Erythroblast (primary cell): ENCODE measurements around the gene RORC.

Source experiments
- GATA1 ChIP-seq: IDR thresholded peaks from 2 replicates; pipeline ENCODE4 v1.6.1; 2011; ENCODE audit warnings: low read depth, mild to moderate bottlenecking, control low read depth, low read length, moderate library complexity
- POLR2A ChIP-seq: IDR thresholded peaks from 2 replicates; pipeline ENCODE4 v1.6.1; 2011; ENCODE audit warnings: mild to moderate bottlenecking, low read length

GRCh38 chr1:151830055-151830454 lies 1.5 kb downstream of the RORC start:
- TF ChIP-seq POLR2A (no peak), GATA1 (no peak)
